ENCODE measurements around the gene RSPO4. TPM values are rescaled to one million over a fixed set of nuclear protein-coding genes. Genes with fewer than 3 reads are reported as not detected.

Gene RSPO4
- total and polyA plus RNA-seq, 2 of the 13 experiments (the other 11 are each of a cell fraction or from before 2014, with no cell fraction given), result not detected

DNA sequence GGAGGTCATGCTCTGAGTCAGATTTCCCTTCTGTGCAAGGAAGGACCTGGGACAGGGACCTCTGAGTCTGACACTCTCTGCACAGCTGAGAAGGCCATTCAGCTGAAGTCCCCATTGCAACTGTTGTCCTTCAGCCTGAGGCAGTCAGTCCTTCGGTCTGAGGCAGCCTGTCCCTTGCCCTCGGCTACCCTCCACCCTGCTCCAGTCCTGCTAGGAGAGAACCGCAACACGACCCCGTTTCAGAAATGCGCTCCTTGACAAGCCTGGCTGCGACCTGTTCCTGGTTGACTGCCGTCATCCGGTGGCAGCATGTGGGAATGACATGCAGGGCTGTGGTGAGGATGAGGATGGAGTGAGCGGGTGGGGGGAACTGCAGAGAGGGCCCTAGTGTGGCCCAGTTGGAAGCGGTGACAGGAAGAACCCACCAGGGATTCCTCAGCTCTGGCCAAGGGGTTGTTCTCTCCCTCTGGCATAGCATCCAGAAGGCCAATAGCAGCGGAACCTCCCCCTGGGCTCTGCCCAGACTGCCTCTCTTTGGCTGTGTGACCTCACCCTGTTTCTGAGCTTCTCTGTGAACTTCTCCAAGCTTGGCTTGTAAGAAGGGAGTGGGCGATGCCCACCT is 45.7 kb downstream of the RSPO4 start (continued):
- TF ChIP-seq MEIS1 (CRISPR knock-in tag; IDR thresholded peaks at IDR 0.05; ENCODE audit: borderline replicate concordance) (0 out of 2 replicates have a peak, but pooled peaks have one; percentile 46), ZNF12 (CRISPR knock-in tag; IDR thresholded peaks at IDR 0.05) (0 out of 2 replicates have a peak, but pooled peaks have one; percentile 46), RELA (CRISPR knock-in tag; IDR thresholded peaks at IDR 0.05) (0 out of 2 replicates have a peak, but pooled peaks have one; percentile 46), ZSCAN12 (CRISPR knock-in tag; IDR thresholded peaks at IDR 0.05) (no peak), NFYC (CRISPR knock-in tag; IDR thresholded peaks at IDR 0.05) (no peak), ZBTB44 (CRISPR knock-in tag; IDR thresholded peaks at IDR 0.05) (0 out of 2 replicates have a peak, but pooled peaks have one; percentile 66), HIC2 (CRISPR knock-in tag; IDR thresholded peaks at IDR 0.05; ENCODE audit: low read depth) (no peak), XRCC5 (optimal IDR thresholded peaks at IDR 0.05; ENCODE audit: low read length) (peak; percentile 83), PRDM10 (CRISPR knock-in tag; IDR thresholded peaks at IDR 0.05; ENCODE audit: low read depth) (0 out of 2 replicates have a peak, but pooled peaks have one; percentile 48), NFKBIZ (CRISPR knock-in tag; IDR thresholded peaks at IDR 0.05) (peak; percentile 57; the same call in 1 of the 2 replicates), ZKSCAN8 (CRISPR knock-in tag; IDR thresholded peaks at IDR 0.05; ENCODE audit: borderline replicate concordance) (0 out of 2 replicates have a peak, but pooled peaks have one; percentile 48), SAP130 (CRISPR knock-in tag; IDR thresholded peaks at IDR 0.05; ENCODE audit: low read depth) (peak; percentile 22; the same call in 1 of the 2 replicates), MYPOP (CRISPR knock-in tag; IDR thresholded peaks at IDR 0.05) (no peak)
- TF ChIP-seq, protein P1, sequence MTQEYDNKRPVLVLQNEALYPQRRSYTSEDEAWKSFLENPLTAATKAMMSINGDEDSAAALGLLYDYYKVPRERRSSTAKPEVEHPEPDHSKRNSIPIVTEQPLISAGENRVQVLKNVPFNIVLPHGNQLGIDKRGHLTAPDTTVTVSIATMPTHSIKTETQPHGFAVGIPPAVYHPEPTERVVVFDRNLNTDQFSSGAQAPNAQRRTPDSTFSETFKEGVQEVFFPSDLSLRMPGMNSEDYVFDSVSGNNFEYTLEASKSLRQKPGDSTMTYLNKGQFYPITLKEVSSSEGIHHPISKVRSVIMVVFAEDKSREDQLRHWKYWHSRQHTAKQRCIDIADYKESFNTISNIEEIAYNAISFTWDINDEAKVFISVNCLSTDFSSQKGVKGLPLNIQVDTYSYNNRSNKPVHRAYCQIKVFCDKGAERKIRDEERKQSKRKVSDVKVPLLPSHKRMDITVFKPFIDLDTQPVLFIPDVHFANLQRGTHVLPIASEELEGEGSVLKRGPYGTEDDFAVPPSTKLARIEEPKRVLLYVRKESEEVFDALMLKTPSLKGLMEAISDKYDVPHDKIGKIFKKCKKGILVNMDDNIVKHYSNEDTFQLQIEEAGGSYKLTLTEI (CRISPR knock-in tag; conservative IDR thresholded peaks at IDR 0.05), result no peak
